Measurements from ENCODE around the gene ZNF90.
"Not testable (repeated sequence)": the region's sequence is repeated elsewhere in the genome, so short reads cannot be mapped to it uniquely, and the experiment has no call there.

ZNF90 gene

DNA sequence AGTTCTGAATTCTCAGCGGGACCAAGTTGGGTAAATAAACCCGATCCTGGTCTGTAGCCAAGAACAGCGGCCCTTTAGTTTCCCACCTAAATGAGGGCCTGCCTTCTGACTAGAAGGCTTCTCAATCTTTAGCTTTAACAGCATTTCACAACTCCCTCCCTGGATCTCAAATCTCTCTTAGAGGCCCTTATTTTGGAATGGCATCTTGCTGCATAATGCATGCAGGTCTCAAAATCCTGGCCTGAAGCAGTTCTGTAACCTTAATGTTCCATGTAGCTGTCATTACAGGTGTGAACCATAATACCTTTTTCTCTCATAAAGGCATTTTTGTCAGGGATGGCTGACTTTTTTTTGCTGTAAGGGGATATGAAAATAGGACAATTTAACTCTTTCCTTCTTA, 29.5 kb downstream of the ZNF90 start:
- no peak for DNase-seq

DNA sequence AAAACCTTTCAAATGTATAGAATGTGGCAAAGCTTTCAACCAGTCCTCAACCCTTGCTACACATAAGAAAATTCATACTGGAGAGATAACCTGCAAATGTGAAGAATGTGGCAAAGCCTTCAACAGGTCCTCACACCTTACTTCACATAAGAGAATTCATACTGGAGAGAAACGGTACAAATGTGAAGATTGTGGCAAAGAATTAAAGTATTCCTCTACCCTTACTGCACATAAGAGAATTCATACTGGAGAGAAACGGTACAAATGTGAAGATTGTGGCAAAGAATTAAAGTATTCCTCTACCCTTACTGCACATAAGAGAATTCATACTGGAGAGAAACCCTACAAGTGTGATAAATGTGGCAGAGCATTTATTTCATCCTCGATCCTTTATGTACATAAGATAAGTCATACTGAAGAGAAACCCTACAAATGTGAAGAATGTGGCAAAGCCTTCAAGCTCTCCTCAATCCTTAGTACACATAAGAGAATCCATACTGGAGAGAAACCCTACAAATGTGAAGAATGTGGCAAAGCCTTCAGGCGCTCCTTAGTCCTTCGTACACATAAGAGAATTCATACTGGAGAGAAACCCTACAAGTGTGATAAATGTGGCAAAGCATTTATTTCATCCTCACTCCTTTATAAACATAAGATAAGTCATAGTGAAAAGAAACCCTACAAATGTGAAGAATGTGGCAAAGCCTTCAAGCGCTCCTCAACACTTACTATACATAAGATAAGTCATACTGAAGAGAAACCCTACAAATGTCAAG, 40.5 kb downstream of the ZNF90 start:
- not testable (repeated sequence) for DNase-seq

DNA sequence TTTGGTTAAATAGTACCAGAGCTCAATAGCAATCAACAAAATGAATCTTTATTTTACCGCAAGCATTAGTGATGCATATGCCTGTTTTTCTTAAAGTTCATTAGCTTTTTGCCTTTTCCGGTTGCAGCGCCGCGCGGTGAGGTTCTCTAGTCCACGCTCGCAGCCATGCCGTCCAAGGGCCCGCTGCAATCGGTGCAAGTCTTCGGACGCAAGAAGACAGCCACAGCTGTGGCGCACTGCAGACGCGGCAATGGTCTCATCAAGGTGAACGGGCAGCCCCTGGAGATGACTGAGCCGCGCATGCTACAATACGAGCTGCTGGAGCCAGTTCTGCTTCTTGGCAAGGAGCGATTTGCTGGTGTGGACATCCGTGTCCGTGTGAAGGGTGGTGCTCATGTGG, 47.1 kb downstream of the ZNF90 start:
- no peak for DNase-seq

DNA sequence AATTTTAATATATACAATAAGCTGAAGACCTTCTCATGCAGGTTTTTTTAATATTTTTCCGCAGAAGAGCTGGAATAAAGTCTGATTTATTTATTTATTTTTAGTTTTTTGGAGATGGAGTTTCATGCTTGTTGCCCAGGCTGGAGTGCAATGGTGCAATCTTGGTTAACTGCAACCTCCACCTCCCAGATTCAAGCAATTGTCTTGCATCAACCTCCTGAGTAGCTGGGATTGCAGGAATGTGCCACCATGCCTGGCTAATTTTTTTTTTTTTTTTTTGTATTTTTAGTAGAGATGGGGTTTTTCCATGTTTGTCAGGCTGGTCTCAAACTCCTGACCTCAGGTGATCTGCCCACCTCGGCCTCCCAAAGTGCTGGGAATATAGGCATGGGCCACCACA, 55.1 kb downstream of the ZNF90 start:
- not testable (repeated sequence) for DNase-seq

DNA sequence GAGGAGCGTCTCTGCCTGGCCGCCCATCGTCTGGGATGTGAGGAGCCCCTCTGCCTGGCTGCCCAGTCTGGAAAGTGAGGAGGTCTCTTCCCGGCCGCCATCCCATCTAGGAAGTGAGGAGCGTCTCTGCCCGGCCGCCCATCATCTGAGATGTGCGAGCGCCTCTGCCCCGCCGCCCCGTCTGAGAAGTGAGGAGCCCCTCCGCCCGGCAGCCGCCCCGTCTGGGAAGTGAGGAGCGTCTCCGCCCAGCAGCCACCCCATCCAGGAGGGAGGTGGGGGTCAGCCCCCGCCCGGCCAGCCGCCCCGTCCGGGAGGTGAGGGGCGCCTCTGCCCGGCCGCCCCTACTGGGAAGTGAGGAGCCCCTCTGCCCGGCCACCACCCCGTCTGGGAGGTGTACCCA, 59.9 kb downstream of the ZNF90 start:
- DNase-seq, result not testable (repeated sequence)

DNA sequence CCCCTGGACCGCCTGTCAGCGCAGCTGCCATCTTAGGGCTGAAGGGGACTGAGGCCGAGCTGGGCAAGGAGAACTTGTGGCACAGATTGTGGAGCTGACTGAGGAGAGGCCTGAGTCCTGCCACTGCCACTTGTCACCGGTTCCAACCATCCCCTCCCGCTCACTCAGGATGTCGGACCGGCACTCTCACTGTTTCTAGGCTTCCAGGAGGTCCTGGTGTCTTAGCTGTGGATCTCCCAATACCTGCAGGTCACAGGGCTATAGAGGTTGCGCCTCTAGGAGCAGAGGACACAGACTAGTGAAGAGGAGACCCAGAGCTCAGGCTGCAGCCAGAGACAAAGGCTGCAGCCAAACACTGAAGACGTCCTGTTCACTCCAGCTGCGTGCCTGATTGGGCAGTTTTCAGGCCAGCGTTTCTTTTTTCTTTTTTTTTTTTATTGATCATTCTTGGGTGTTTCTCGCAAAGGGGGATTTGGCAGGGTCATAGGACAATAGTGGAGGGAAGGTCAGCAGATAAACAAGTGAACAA, 73.9 kb downstream of the ZNF90 start:
- DNase-seq, result no peak

DNA sequence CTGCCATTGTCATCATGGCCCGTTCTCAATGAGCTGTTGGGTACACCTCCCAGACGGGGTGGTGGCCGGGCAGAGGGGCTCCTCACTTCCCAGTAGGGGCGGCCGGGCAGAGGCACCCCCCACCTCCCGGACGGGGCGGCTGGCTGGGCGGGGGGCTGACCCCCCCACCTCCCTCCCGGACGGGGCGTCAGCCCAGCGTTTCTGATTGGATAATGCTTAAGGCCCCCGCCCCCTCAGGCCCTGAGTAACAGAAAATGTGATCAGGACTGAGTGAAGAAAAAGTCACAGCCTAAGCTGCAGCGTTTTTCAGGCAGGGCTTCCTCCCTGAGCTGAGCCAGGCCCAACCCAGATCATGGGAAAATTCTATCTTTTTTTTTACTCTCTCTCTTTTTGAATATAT, 74.7 kb downstream of the ZNF90 start:
- not testable (repeated sequence) for DNase-seq

DNA sequence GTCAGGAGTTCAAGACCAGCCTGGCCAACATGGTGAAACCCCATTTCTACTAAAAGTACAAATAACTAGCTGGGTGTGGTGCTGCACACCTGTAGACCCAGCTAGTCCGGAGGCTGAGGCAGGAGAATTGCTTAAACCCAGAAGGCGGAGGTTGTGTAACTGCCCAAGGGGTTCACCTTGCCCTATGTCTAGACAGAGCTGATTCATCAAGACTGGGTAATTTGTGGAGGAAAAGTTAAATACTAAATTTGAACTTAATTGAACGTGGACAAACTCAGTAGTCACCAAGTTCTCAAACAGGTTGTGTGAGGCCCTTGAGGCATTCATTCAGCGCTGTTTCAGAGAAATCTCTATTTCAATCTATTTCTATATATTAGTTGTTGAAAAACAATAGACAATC, 75.5 kb downstream of the ZNF90 start:
- no peak for DNase-seq

DNA sequence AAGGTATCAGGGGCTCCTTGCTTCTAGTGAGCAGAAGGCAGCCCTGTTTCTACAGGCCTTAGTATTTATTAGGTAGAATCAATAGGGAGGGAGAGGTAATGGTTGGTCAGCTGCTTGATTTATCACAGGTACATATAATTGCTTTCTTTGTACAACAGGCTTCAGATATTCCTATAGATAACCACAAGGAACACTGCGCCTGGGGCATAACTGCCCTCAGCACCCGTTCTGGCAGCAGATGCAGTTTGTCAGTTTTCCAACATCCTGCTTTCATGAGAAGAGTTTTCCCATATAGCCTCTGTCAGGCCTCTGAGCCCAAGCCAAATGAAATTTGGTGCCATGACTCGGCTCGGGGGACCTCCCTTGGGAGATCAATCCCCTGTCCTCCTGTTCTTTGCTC, 76.8 kb downstream of the ZNF90 start:
- DNase-seq, result no peak

DNA sequence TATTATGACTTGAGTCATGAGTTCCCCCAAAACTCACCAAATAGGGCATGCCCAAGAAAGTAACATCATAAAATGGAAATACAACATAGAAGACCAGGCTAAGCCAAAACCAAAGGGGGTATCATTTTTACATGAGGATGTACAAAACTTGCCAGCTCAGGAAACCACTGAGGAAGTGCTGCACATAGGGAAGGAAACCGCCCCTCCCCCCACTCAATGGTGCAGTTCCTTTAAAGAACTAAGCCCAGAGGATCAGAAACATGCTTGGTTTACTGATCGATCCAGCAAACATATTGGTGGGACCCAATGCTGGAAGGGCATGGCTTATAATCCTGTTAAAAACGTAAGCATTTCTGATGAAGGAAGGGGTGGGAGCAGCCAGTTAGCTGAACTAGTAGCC, 85.0 kb downstream of the ZNF90 start:
- no peak for DNase-seq

DNA sequence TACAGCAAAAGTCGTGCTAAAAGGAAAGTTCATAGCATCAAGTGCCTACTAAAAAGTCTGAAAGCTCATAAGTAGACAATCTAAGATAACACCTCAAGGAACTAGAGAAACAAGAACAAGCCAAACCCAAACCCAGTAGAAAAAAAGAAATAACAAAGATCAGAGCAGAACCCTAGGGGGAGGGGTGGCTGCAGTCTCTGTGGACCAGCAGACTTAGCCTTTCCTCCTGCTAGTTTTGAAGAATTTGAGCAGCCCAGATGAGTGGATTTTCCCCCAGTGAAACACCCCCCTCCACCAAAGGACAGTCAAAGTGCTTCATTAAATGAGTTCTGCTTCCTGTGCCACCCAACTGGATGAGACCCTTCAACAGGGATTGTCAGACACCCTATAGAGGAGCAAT, 86.7 kb downstream of the ZNF90 start:
- DNase-seq, result no peak

DNA sequence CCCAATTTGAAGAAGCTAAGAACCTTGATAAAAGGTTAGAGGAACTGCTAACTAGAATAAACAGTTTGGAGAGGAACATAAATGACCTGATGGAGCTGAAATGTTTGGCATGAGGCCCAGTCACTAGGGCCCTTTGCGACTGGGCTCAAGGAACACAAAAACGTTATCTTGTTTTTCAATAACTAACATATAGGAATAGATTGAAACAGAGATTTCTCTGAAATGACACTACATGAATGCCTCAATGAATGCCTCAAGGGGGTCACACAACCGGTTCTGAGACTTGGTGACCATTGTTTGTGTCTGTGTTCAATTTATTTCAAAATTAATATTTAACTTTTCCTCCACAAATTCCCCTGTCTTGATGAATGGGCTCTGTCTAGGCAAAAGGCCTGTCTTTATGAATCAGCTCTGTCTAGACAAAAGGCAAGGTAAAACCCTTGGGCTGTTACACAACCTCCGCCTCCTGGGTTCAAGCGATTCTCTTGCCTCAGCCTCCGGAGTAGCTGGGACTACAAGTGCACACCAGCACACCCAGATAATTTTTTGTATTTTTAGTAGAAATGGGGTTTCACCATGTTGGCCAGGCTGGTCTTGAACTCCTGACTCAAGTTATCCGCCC, 88.3 kb downstream of the ZNF90 start:
- no peak for DNase-seq

DNA sequence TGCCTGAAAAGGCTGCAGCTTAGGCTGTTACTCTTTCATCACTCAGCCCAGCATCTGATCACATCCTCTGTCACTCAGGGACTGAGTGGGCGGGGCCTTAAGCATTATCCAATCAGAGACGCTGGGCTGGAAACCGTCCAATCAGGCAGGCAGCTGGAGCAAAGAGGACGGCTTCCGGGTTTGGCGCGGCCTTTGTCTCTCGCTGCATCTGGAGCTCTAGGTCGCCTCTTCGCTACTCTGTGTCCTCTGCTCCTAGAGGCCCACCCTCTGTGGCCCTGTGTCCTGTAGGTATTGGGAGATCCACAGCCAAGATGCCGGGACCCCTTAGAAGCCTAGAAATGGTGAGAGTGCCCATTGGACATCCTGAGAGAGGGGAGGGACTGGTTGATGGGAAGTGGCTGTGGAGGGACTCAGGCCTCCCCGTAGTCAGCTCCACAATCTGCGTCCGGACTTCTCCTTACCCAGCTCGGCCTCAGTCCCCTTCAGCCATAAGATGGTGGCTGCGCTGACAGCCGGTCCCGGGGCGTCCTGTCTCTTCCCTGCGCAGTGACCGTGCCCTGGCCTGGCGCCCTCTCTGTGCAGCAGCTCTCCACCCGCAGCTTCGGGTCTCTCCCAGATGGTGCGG, 89.3 kb downstream of the ZNF90 start, which contains the start of gene ZNF486:
Gene ZNF486 (plus strand): TSS at position 195 of the 625 bp plus-strand sequence. CDS start 117 bp downstream, at position 312.
- DNase-seq, result no peak

DNA sequence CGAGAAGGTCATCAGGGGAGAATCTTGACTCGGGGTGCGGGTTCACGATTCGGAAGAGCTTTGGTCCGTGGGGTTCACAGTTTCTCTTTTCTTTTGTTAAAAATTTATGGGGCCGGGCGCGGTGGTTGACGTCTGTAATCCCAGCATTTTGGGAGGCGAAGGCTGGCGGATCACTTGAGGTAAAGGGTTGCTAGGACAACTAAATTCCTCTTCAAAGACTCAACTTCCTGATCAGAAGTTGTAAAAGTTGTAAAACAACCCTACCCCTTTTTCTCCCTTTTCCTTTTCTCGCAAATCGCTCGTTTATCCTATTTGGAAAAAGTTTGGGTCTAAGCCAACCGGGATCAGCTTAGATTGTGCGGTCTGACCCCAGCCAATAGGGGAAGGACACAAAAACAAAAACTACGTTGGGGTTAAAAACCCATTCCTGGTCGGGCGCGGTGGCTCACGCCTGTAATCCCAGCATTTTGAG, 89.9 kb downstream of the ZNF90 start:
- DNase-seq, result no peak

Data from NCI-H187 treated with DMSO at 0.1 percent for 48 hours (cell line).